Measurements from ENCODE around the gene C1orf226. TPM values are rescaled to one million over a fixed set of nuclear protein-coding genes. Genes with fewer than 3 reads are reported as not detected.

The C1orf226 gene
- total and polyA plus RNA-seq, 2 of the 4 experiments (the other 2 are of a cell fraction) = under 0.01 to 0.10 TPM

DNA sequence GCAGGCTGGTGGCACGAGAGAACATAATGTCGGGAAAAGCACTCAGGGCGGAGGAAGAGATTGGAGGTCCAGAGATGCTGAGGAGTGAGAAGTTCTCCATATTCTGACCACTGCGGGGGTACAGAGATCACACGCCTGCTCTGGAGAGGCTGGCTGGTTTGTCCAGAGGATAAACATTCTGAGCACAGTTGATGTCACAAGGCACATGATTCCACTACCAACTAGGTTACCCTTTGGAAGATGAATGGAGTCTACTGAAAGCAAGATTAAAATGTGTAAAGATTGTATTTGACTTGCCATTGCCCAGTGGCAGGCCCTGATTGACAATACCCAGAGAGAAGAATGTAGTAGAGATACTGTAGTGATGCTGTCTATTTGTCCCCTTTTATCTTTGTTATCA is 4.8 kb upstream of the C1orf226 start, which contains the start of gene SPATA46:
TSS of gene SPATA46 (minus strand) at position 164 of the 400 bp plus-strand sequence. CDS start at position 100, 64 bp downstream.
- no peak within 1 kb of the TSS for H4K91ac ChIP-seq (ENCODE audit: insufficient read depth, low read depth, low read length)
- H2BK15ac ChIP-seq (ENCODE audit: low read depth, low read length) = no peak within 1 kb of the TSS
- intact Hi-C loops (cut with micrococcal nuclease) = no loop called here
- no peak within 1 kb of the TSS for H4K5ac ChIP-seq (ENCODE audit: low read depth, low read length)
- ATAC-seq (ENCODE audit: low read depth) (no peak), DNase-seq (no peak)
- no TSS peak for BruUV-seq (replicated peaks)
- H4K8ac ChIP-seq (ENCODE audit: low read depth in 2 of 2, low read length in 2 of 2) = no peak within 1 kb of the TSS
- H3K4ac ChIP-seq (ENCODE audit: low read depth, low read length) = no peak within 1 kb of the TSS
- no peaks in the 10 kb centered on the region for H3K79me1 ChIP-seq (ENCODE audit: low read depth in 1 of 2, low read length in 2 of 2)
- no peak within 1 kb of the TSS for H3K23ac ChIP-seq (ENCODE audit: low read depth, low read length)
- H3K36me3 ChIP-seq (ENCODE audit: control insufficient read depth, insufficient read depth, low read length) = no peaks in the 10 kb centered on the region
- H2BK5ac ChIP-seq (ENCODE audit: low read depth, low read length, poor library complexity, severe bottlenecking) = no peak within 1 kb of the TSS
- no peaks in the 10 kb centered on the region for H3K4me1 ChIP-seq (ENCODE audit: control insufficient read depth, insufficient read depth, low read length)
- H3K9ac ChIP-seq (ENCODE audit: low read depth, low read length) = no peak within 1 kb of the TSS
- H3K56ac ChIP-seq (ENCODE audit: extremely low read depth, insufficient read depth, low read length) = no peak within 1 kb of the TSS
- no peak within 1 kb of the TSS for H2AK5ac ChIP-seq (ENCODE audit: low read depth, low read length)
- H3K18ac ChIP-seq (ENCODE audit: low read depth, low read length) = no peak within 1 kb of the TSS
- CTCF ChIA-PET = interaction anchor here (0.7 kb wide), 1 partner anchor 342 kb away, joined by 6 read pairs; no protein-coding TSS in a partner anchor
- H2AFZ ChIP-seq (replicated peaks; ENCODE audit: low read length, poor library complexity) = no peak within 1 kb of the TSS
- no peak within 1 kb of the TSS for H2AK9ac ChIP-seq (replicated peaks; ENCODE audit: low read depth, low read length, poor library complexity)
- TF ChIP-seq NFE2L2 (IDR thresholded peaks at IDR 0.05; ENCODE audit: low read depth, low read length) (no peak), BHLHE40 (IDR thresholded peaks at IDR 0.05; ENCODE audit: low read depth, low read length) (no peak), MXI1 (IDR thresholded peaks at IDR 0.05; ENCODE audit: borderline replicate concordance, low read depth, low read length) (no peak), MAZ (IDR thresholded peaks at IDR 0.05; ENCODE audit: borderline replicate concordance, low read depth, low read length) (no peak)
- no peaks in the 10 kb centered on the region for H3K9me3 ChIP-seq (ENCODE audit: control insufficient read depth, insufficient read depth, low read length)
- no peak within 1 kb of the TSS for H3K14ac ChIP-seq (replicated peaks; ENCODE audit: low read depth, low read length)
- H2BK20ac ChIP-seq (ENCODE audit: low read depth, low read length) = no peak within 1 kb of the TSS
- H2BK120ac ChIP-seq (ENCODE audit: low read depth, low read length) = no peak within 1 kb of the TSS
- WGBS, 2 experiments (ENCODE audit: extremely low coverage in 2 of 2, insufficient read length in 1 of 2) = 80% methylated on average over 1 of the region's 5 CpGs; no CpG with 5 or more reads in 1 of the 2 experiments
- in situ Hi-C loops (cut with MboI; ENCODE audit: low sequenced_read_pairs) = loop anchor here (25.0 kb wide), 1 partner anchor 589 kb away; no protein-coding TSS in a partner anchor
- H3K4me3 ChIP-seq (ENCODE audit: insufficient read depth, low read depth, low read length) = no peak within 1 kb of the TSS
- dilution Hi-C loops (cut with HindIII; ENCODE audit: low sequenced_read_pairs, unreplicated experiment) = no loop called here
- POLR2A ChIA-PET (ENCODE audit: unreplicated experiment) = no interaction called here
- H3K27me3 ChIP-seq (ENCODE audit: control insufficient read depth, insufficient read depth, low read length) = peaks cover 23% of the 10 kb centered on the region
- no peaks in the 10 kb centered on the region for H3K9me1 ChIP-seq (ENCODE audit: insufficient read depth, low read length)
- no peaks in the 10 kb centered on the region for H4K20me1 ChIP-seq (ENCODE audit: insufficient read depth, low read length)
- no peak within 1 kb of the TSS for H3K4me2 ChIP-seq (ENCODE audit: low read depth, low read length)
- no peak within 1 kb of the TSS for H3K27ac ChIP-seq (ENCODE audit: insufficient read depth, low read length)

All from IMR-90 (cell line).